CD4-positive, alpha-beta T cell (primary cell): ENCODE measurements around the gene TIGD6. TPM values are rescaled to one million over a fixed set of nuclear protein-coding genes. Genes with fewer than 3 reads are reported as not detected.

ENCODE experiments used
- ATAC-seq: fragments of 200-7000 bp; cut with Tn5 transposase; one replicate; pipeline ENCODE4 v1.10.0; 2022; ENCODE audit warnings: mild to moderate bottlenecking; ENCODE audit not compliant: poor library complexity
- CTCF ChIA-PET: fragments of 350-600 bp; sonication (Branson Sonifier 250); formaldehyde crosslinking; loops from one replicate; lab custom pipeline; 2021; ENCODE audit warnings: antibody characterized with exemption, inconsistent platforms; lab: Charles Lee
- POLR2A ChIA-PET: fragments of 350-600 bp; sonication (Branson Sonifier 250); formaldehyde crosslinking; loops from one replicate; lab custom pipeline; 2021; ENCODE audit warnings: antibody characterized with exemption, inconsistent platforms; lab: Charles Lee
- DNase-seq, 14 experiments: peaks; one replicate each; pipeline ENCODE4 v3.0.0-alpha.2; 2013 to 2020; ENCODE audit warnings: mixed read lengths in 2 of 14
- H3K27ac ChIP-seq, 2 donors: one replicate each; pipeline versions ENCODE4 v1.5.1 to v1.7.0; 2013; ENCODE audit warnings: low read length in 2 of 2, low read depth in 1 of 2, mild to moderate bottlenecking in 1 of 2
- H3K27me3 ChIP-seq, 2 experiments: 1 replicate in 1 of 2; 2 replicates in 1 of 2; pipeline versions ENCODE4 v1.6.1 to v1.7.0; 2013; ENCODE audit warnings: low read length in 2 of 2, control low read depth in 1 of 2, mild to moderate bottlenecking in 1 of 2, moderate library complexity in 1 of 2; ENCODE audit not compliant: insufficient read depth in 2 of 2, control insufficient read depth in 1 of 2
- H3K36me3 ChIP-seq: one replicate; pipeline ENCODE4 v1.6.1; 2013; ENCODE audit warnings: low read length, control low read depth; ENCODE audit not compliant: insufficient read depth
- H3K4me1 ChIP-seq: one replicate; pipeline ENCODE4 v1.6.1; 2013; ENCODE audit warnings: low read length, control low read depth; ENCODE audit not compliant: insufficient read depth
- H3K4me3 ChIP-seq: one replicate; pipeline ENCODE4 v1.5.1; 2013; ENCODE audit warnings: mild to moderate bottlenecking, low read length, moderate library complexity
- H3K9me3 ChIP-seq, 2 experiments: 1 replicate in 1 of 2; 2 replicates in 1 of 2; pipeline versions ENCODE4 v1.6.1 to v1.7.0; 2013; ENCODE audit warnings: low read length in 2 of 2, mild to moderate bottlenecking in 2 of 2, control low read depth in 1 of 2, moderate library complexity in 1 of 2; ENCODE audit not compliant: control insufficient read depth in 1 of 2, insufficient read depth in 1 of 2
- H3K27ac Mint-ChIP-seq: one replicate; pipeline ENCODE4 v1.8.0; 2020; ENCODE audit warnings: mixed read lengths
- H3K27me3 Mint-ChIP-seq: one replicate; pipeline ENCODE4 v1.8.0; 2021; ENCODE audit warnings: mixed read lengths
- H3K36me3 Mint-ChIP-seq: one replicate; pipeline ENCODE4 v1.8.0; 2021; ENCODE audit warnings: low read depth, mixed read lengths
- H3K4me1 Mint-ChIP-seq: one replicate; pipeline ENCODE4 v1.8.0; 2021; ENCODE audit warnings: low read depth, mixed read lengths
- H3K4me3 Mint-ChIP-seq: one replicate; pipeline ENCODE4 v1.8.0; 2020; ENCODE audit warnings: mild to moderate bottlenecking, mixed read lengths
- H3K9me3 Mint-ChIP-seq: one replicate; pipeline ENCODE4 v1.8.0; 2020; ENCODE audit warnings: mixed read lengths
- CTCF ChIP-seq: fragments of 200-600 bp; IDR thresholded peaks from one replicate; pipeline ENCODE4 v1.8.0; 2022; ENCODE audit warnings: antibody characterized with exemption, mild to moderate bottlenecking
- intact Hi-C, 2 experiments: fragments of 100-400 bp; cut with DNase I in 1 of 2; cut with micrococcal nuclease in 1 of 2; formaldehyde crosslinking; loops; one replicate each; pipeline versions ENCODE4 v1.15.1 to v1.9.0; 2023 to 2025; cut with DNase I, micrococcal nuclease
- total RNA-seq, 174 experiments: library from RNA in 2 of 174; stranded (reverse) in 2 of 174; gene quantifications; one replicate each; pipeline ENCODE4 v1.2.3 and lab custom pipeline; 2021 to 2026

Gene TIGD6
- total RNA-seq, 2 experiments from 2014 or later: 1.0 to 1.4 TPM

GRCh38 chr5:150020249-150020648, 19.8 kb upstream of the TIGD6 start:
- no peak overlapping the region for H3K4me3 Mint-ChIP-seq
- Histone ChIP-seq H3K4me1 (no peaks in the 10 kb centered on the region), H3K27me3 (no peaks in the 10 kb centered on the region), H3K9me3 (no peaks in the 10 kb centered on the region), H3K27ac (no peak overlapping the region), H3K36me3 (peaks cover 96% of the 10 kb centered on the region), H3K4me3 (no peak overlapping the region)
- ATAC-seq: no peak
- H3K36me3 Mint-ChIP-seq: peaks cover 100% of the 10 kb centered on the region
- H3K27ac Mint-ChIP-seq: peak overlapping the region; percentile 17
- DNase-seq: no peak
- CTCF ChIA-PET: no interaction called here
- POLR2A ChIA-PET: no interaction called here
- intact Hi-C loops: no loop called here
- H3K27me3 Mint-ChIP-seq: no peaks in the 10 kb centered on the region
- H3K4me1 Mint-ChIP-seq: no peaks in the 10 kb centered on the region
- no peaks in the 10 kb centered on the region for H3K9me3 Mint-ChIP-seq
- TF ChIP-seq CTCF: no peak

GRCh38 chr5:150017226-150018005, 17.0 kb upstream of the TIGD6 start:
- Histone ChIP-seq H3K4me1 (no peaks in the 10 kb centered on the region), H3K9me3 (no peaks in the 10 kb centered on the region), H3K27me3 (no peaks in the 10 kb centered on the region), H3K4me3 (no peak overlapping the region), H3K27ac (no peak overlapping the region), H3K36me3 (peaks cover 96% of the 10 kb centered on the region)
- TF ChIP-seq CTCF: no peak
- CTCF ChIA-PET: interaction anchor here (0.8 kb wide), 1 partner anchor 13 kb away, joined by 3 read pairs; no protein-coding TSS in a partner anchor
- POLR2A ChIA-PET: no interaction called here
- Mint-ChIP-seq H3K27me3 (no peaks in the 10 kb centered on the region), H3K27ac (no peak overlapping the region), H3K4me3 (no peak overlapping the region), H3K4me1 (no peaks in the 10 kb centered on the region), H3K36me3 (peaks cover 100% of the 10 kb centered on the region), H3K9me3 (no peaks in the 10 kb centered on the region)
- intact Hi-C loops: no loop called here
- DNase-seq: no peak
- ATAC-seq: no peak

GRCh38 chr5:150016537-150016936, 16.1 kb upstream of the TIGD6 start:
- no peak overlapping the region for H3K27ac Mint-ChIP-seq
- TF ChIP-seq CTCF: no peak
- no peak overlapping the region for H3K4me3 Mint-ChIP-seq
- H3K9me3 ChIP-seq: no peaks in the 10 kb centered on the region
- ChIA-PET POLR2A (no interaction called here), CTCF (no interaction called here)
- H3K36me3 ChIP-seq: peaks cover 96% of the 10 kb centered on the region
- intact Hi-C loops: no loop called here
- no peaks in the 10 kb centered on the region for H3K27me3 ChIP-seq
- H3K9me3 Mint-ChIP-seq: no peaks in the 10 kb centered on the region
- ATAC-seq (no peak), DNase-seq (no peak)
- peaks cover 100% of the 10 kb centered on the region for H3K36me3 Mint-ChIP-seq
- H3K27ac ChIP-seq: no peak overlapping the region
- no peaks in the 10 kb centered on the region for H3K4me1 ChIP-seq
- no peaks in the 10 kb centered on the region for H3K27me3 Mint-ChIP-seq
- no peaks in the 10 kb centered on the region for H3K4me1 Mint-ChIP-seq
- H3K4me3 ChIP-seq: no peak overlapping the region
